ENCODE data around the gene MYL6B.

The MYL6B gene

GRCh38 chr12:56188131-56188777, 35.9 kb downstream of the MYL6B start:
- peak overlapping the region; percentile 96 for H3K27ac ChIP-seq

GRCh38 chr12:56188778-56189098, 36.4 kb downstream of the MYL6B start:
- TF ChIP-seq ZFX (IDR thresholded peaks at IDR 0.05; ENCODE audit: borderline replicate concordance) = no peak
- TF ChIP-seq, protein P1, sequence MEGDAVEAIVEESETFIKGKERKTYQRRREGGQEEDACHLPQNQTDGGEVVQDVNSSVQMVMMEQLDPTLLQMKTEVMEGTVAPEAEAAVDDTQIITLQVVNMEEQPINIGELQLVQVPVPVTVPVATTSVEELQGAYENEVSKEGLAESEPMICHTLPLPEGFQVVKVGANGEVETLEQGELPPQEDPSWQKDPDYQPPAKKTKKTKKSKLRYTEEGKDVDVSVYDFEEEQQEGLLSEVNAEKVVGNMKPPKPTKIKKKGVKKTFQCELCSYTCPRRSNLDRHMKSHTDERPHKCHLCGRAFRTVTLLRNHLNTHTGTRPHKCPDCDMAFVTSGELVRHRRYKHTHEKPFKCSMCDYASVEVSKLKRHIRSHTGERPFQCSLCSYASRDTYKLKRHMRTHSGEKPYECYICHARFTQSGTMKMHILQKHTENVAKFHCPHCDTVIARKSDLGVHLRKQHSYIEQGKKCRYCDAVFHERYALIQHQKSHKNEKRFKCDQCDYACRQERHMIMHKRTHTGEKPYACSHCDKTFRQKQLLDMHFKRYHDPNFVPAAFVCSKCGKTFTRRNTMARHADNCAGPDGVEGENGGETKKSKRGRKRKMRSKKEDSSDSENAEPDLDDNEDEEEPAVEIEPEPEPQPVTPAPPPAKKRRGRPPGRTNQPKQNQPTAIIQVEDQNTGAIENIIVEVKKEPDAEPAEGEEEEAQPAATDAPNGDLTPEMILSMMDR (IDR thresholded peaks at IDR 0.05) = no peak
- H3K27ac ChIP-seq = peak overlapping the region; percentile 96

More at GRCh38 chr12:56188131-56188777, 35.9 kb downstream of the MYL6B start:
- TF ChIP-seq, protein P1 (IDR thresholded peaks at IDR 0.05) = no peak
- TF ChIP-seq ZFX (IDR thresholded peaks at IDR 0.05; ENCODE audit: borderline replicate concordance) = no peak

GRCh38 chr12:56189099-56189917, 36.9 kb downstream of the MYL6B start, which contains the start of gene SMARCC2:
SMARCC2 (minus strand) TSS chr12:56189483; CDS start chr12:56189461, 22 bp downstream.
- TF ChIP-seq, protein P1 (IDR thresholded peaks at IDR 0.05) = peak; percentile 100
- TF ChIP-seq ZFX (IDR thresholded peaks at IDR 0.05; ENCODE audit: borderline replicate concordance) = no peak
- peak within 1 kb of the TSS; percentile 96 for H3K27ac ChIP-seq

- TF ChIP-seq, protein P1 (IDR thresholded peaks at IDR 0.05) = no peak
- TF ChIP-seq ZFX (IDR thresholded peaks at IDR 0.05; ENCODE audit: borderline replicate concordance) = no peak
- peak overlapping the region; percentile 96 for H3K27ac ChIP-seq
Observed at GRCh38 chr12:56189918-56190694, 37.7 kb downstream of the MYL6B start.

GRCh38 chr12:56190695-56191155, 38.3 kb downstream of the MYL6B start:
- peak overlapping the region; percentile 96 for H3K27ac ChIP-seq
- TF ChIP-seq ZFX (IDR thresholded peaks at IDR 0.05; ENCODE audit: borderline replicate concordance) = no peak
- TF ChIP-seq, protein P1 (IDR thresholded peaks at IDR 0.05) = no peak

DNA sequence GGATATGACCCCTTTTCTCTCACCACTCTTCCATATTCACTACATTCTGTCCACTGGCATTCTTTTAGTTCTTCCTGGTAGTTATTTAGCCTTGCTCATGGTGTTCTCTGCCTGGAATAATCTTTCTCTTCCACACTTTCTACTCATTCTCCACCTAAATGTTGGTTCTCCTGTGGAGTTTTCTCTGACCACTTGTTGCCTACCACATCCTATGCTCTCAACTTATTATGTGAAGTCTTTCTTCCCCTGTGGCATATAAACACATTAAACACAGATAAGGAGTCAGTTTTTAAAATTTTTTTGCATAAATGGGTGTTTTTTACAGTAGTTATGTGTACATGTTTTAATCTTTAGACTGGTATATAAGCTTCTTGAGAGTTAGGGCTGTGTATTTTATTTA, 40.2 kb downstream of the MYL6B start:
- no peak for TF ChIP-seq ZFX (IDR thresholded peaks at IDR 0.05; ENCODE audit: borderline replicate concordance)
- TF ChIP-seq, protein P1 (IDR thresholded peaks at IDR 0.05) = no peak
- no peak overlapping the region for H3K27ac ChIP-seq

All from 22Rv1 (cell line).